GM19238 (cell line): ENCODE results near the gene TMOD3.

ENCODE experiments used
- DNase-seq: peaks from one replicate; pipeline ENCODE4 v3.0.0; 2011; ENCODE audit warnings: low spot score; ENCODE audit not compliant: insufficient read length

The TMOD3 gene

GRCh38 chr15:51907136-51907862 lies 77.8 kb downstream of the TMOD3 start:
- no peak for DNase-seq

- no peak for DNase-seq
Measured at GRCh38 chr15:51908316-51908715, 78.9 kb downstream of the TMOD3 start.

- DNase-seq = no peak
Measured at GRCh38 chr15:51909584-51909983, 80.1 kb downstream of the TMOD3 start.

GRCh38 chr15:51912528-51912927 lies 83.1 kb downstream of the TMOD3 start:
- no peak for DNase-seq

- no peak for DNase-seq
Measured at GRCh38 chr15:51917493-51917892, 88.0 kb downstream of the TMOD3 start.

GRCh38 chr15:51924156-51925068 lies 95.0 kb downstream of the TMOD3 start:
- no peak for DNase-seq

- DNase-seq = no peak
Measured at GRCh38 chr15:51926809-51927208, 97.4 kb downstream of the TMOD3 start.

- no peak for DNase-seq
Measured at GRCh38 chr15:51931016-51931415, 101.6 kb downstream of the TMOD3 start.

GRCh38 chr15:51931638-51932037 lies 102.2 kb downstream of the TMOD3 start:
- no peak for DNase-seq

GRCh38 chr15:51932161-51932560 lies 102.7 kb downstream of the TMOD3 start:
- no peak for DNase-seq

GRCh38 chr15:51935466-51936104 lies 106.1 kb downstream of the TMOD3 start:
- peak; percentile 52 for DNase-seq

GRCh38 chr15:51936105-51936478 lies 106.6 kb downstream of the TMOD3 start:
- no peak for DNase-seq

GRCh38 chr15:51938286-51938685 lies 108.8 kb downstream of the TMOD3 start:
- DNase-seq = no peak

- no peak for DNase-seq
Measured at GRCh38 chr15:51939216-51939615, 109.8 kb downstream of the TMOD3 start.

GRCh38 chr15:51947124-51947523 lies 117.7 kb downstream of the TMOD3 start:
- no peak for DNase-seq

- DNase-seq = no peak
Measured at GRCh38 chr15:51952805-51953204, 123.4 kb downstream of the TMOD3 start.

GRCh38 chr15:51955504-51955903 lies 126.1 kb downstream of the TMOD3 start:
- no peak for DNase-seq
